ENCODE data around the gene GATAD1. TPM values are rescaled to one million over a fixed set of nuclear protein-coding genes. Genes with fewer than 3 reads are reported as not detected.
"Not testable (repeated sequence)": the region's sequence is repeated elsewhere in the genome, so short reads cannot be mapped to it uniquely, and the experiment has no call there.

GATAD1 gene
- polyA plus RNA-seq, 1 experiment: 31.7 TPM

GRCh38 chr7:92436612-92437445 is 10.5 kb upstream of the GATAD1 start:
- no peak for DNase-seq (ENCODE audit: low read depth, low spot score)
- H3K27me3 ChIP-seq (ENCODE audit: control insufficient read depth, insufficient read depth, low read length): peaks cover 11% of the 10 kb centered on the region
- ChIA-PET CTCF (interaction anchor here (1.7 to 1.9 kb wide), 2 partner anchors 10 to 13 kb away, joined by 3 to 15 read pairs; no protein-coding TSS in a partner anchor), POLR2A (no interaction called here)
- TF ChIP-seq CTCF (IDR thresholded peaks at IDR 0.05; ENCODE audit: low read depth, low read length): no peak
- H3K9me3 ChIP-seq (ENCODE audit: control insufficient read depth, insufficient read depth, low read length): no peaks in the 10 kb centered on the region
- no peak overlapping the region for H3K4me3 ChIP-seq (ENCODE audit: low read depth, low read length)
- no peak overlapping the region for H3K27ac ChIP-seq (ENCODE audit: low read depth, low read length)

- no peak for TF ChIP-seq CTCF (IDR thresholded peaks at IDR 0.05; ENCODE audit: low read depth, low read length)
- no peak for DNase-seq (ENCODE audit: low read depth, low spot score)
- Histone ChIP-seq H3K4me3 (ENCODE audit: low read depth, low read length) (no peak overlapping the region), H3K9me3 (ENCODE audit: control insufficient read depth, insufficient read depth, low read length) (no peaks in the 10 kb centered on the region), H3K27me3 (ENCODE audit: control insufficient read depth, insufficient read depth, low read length) (peaks cover 12% of the 10 kb centered on the region), H3K27ac (ENCODE audit: low read depth, low read length) (no peak overlapping the region)
- ChIA-PET POLR2A (no interaction called here), CTCF (interaction anchor here (0.6 to 1.9 kb wide), 4 partner anchors 9 to 381 kb away, joined by 3 to 15 read pairs (median 6); partner anchors contain the start of gene GATAD1)
Observed at GRCh38 chr7:92437956-92438491, 9.3 kb upstream of the GATAD1 start.

- POLR2A ChIA-PET; H3K4me3 ChIP-seq (ENCODE audit: low read depth, low read length); CTCF ChIA-PET; H3K9me3 ChIP-seq (ENCODE audit: control insufficient read depth, insufficient read depth, low read length); DNase-seq (ENCODE audit: low read depth, low spot score); H3K27ac ChIP-seq (ENCODE audit: low read depth, low read length): not testable (repeated sequence)
- H3K27me3 ChIP-seq (ENCODE audit: control insufficient read depth, insufficient read depth, low read length): peaks cover 12% of the 10 kb centered on the region
Observed at GRCh38 chr7:92442720-92443119, 4.6 kb upstream of the GATAD1 start.

GRCh38 chr7:92446869-92447344 is 375 bp upstream of the GATAD1 start:
- no peak for TF ChIP-seq CTCF (IDR thresholded peaks at IDR 0.05; ENCODE audit: low read depth, low read length)
- H3K9me3 ChIP-seq (ENCODE audit: control insufficient read depth, insufficient read depth, low read length): no peaks in the 10 kb centered on the region; the same call in 1 of the 2 replicates
- peaks cover 3% of the 10 kb centered on the region for H3K27me3 ChIP-seq (ENCODE audit: control insufficient read depth, insufficient read depth, low read length)
- ChIA-PET CTCF (interaction anchor here (0.5 to 6.1 kb wide), 43 partner anchors 9 to 827 kb away, joined by 3 to 101 read pairs (median 4); partner anchors contain the start of genes ANKIB1, KRIT1, LRRD1 and MTERF1), POLR2A (interaction anchor here (0.7 to 1.1 kb wide), 6 partner anchors 82 to 313 kb away, joined by 3 to 7 read pairs (median 4); partner anchors contain the start of genes ANKIB1, CYP51A1, FAM133B and KRIT1)
- H3K4me3 ChIP-seq (ENCODE audit: low read depth, low read length): no peak overlapping the region
- H3K27ac ChIP-seq (ENCODE audit: low read depth, low read length): no peak overlapping the region
- DNase-seq (ENCODE audit: low read depth, low spot score): no peak

GRCh38 chr7:92448205-92448747 is 994 bp downstream of the GATAD1 start:
- ChIA-PET CTCF (interaction anchor here (1.1 to 6.1 kb wide), 19 partner anchors 8 to 618 kb away, joined by 3 to 101 read pairs (median 9); partner anchors contain the start of genes ANKIB1, KRIT1, LRRD1 and MTERF1), POLR2A (interaction anchor here (0.6 kb wide), 2 partner anchors 11 to 225 kb away, joined by 5 read pairs; no protein-coding TSS in a partner anchor)
- no peak overlapping the region for H3K27ac ChIP-seq (ENCODE audit: low read depth, low read length)
- H3K9me3 ChIP-seq (ENCODE audit: control insufficient read depth, insufficient read depth, low read length): no peaks in the 10 kb centered on the region; the same call in 1 of the 2 replicates
- no peaks in the 10 kb centered on the region for H3K27me3 ChIP-seq (ENCODE audit: control insufficient read depth, insufficient read depth, low read length)
- peak; percentile 58 for TF ChIP-seq CTCF (IDR thresholded peaks at IDR 0.05; ENCODE audit: low read depth, low read length)
- DNase-seq (ENCODE audit: low read depth, low spot score): no peak
- H3K4me3 ChIP-seq (ENCODE audit: low read depth, low read length): peak overlapping the region; percentile 84
